Progenitor cell of endocrine pancreas (in vitro differentiated cells): ENCODE measurements around the gene ERCC2. TPM values are rescaled to one million over a fixed set of nuclear protein-coding genes. Genes with fewer than 3 reads are reported as not detected.

Experiments used
- DNase-seq: peaks from one replicate; pipeline ENCODE4 v3.0.0; 2021; ENCODE audit warnings: low spot score; ENCODE audit not compliant: unreplicated experiment
- H3K27ac Mint-ChIP-seq: 2 replicates; pipeline ENCODE4 v1.8.0; 2021; ENCODE audit warnings: mild to moderate bottlenecking, moderate library complexity, mixed read lengths
- H3K27me3 Mint-ChIP-seq: 2 replicates; pipeline ENCODE4 v1.8.0; 2021; ENCODE audit warnings: mixed read lengths
- H3K36me3 Mint-ChIP-seq: 2 replicates; pipeline ENCODE4 v1.8.0; 2022; ENCODE audit warnings: mixed read lengths; ENCODE audit not compliant: insufficient read depth
- H3K4me1 Mint-ChIP-seq: 2 replicates; pipeline ENCODE4 v1.8.0; 2021; ENCODE audit warnings: low read depth, mixed read lengths
- H3K4me3 Mint-ChIP-seq: 2 replicates; pipeline ENCODE4 v1.8.0; 2021; ENCODE audit warnings: low read depth, mild to moderate bottlenecking, moderate library complexity, mixed read lengths
- H3K9me3 Mint-ChIP-seq: 2 replicates; pipeline ENCODE4 v1.8.0; 2021; ENCODE audit warnings: low read depth, mixed read lengths
- CTCF ChIP-seq: fragments of 200-600 bp; sonication (generic); IDR thresholded peaks from one replicate; pipeline ENCODE4 v1.5.0; 2021; ENCODE audit warnings: antibody characterized with exemption, mild to moderate bottlenecking; ENCODE audit not compliant: unreplicated experiment
- total RNA-seq: library from RNA; stranded (reverse); gene quantifications from 2 replicates; pipeline ENCODE4 v1.2.1, GENCODE V29; 2021

Gene ERCC2
- total RNA-seq, 1 donor from 2014 or later, result 63.8 TPM

GRCh38 chr19:45345506-45345860 is 24.9 kb downstream of the ERCC2 start:
- peaks cover 21% of the 10 kb centered on the region for H3K27me3 Mint-ChIP-seq
- no peak overlapping the region for H3K27ac Mint-ChIP-seq
- no peak overlapping the region for H3K4me3 Mint-ChIP-seq
- peaks cover 2% of the 10 kb centered on the region for H3K4me1 Mint-ChIP-seq
- no peaks in the 10 kb centered on the region for H3K36me3 Mint-ChIP-seq
- H3K9me3 Mint-ChIP-seq, result no peaks in the 10 kb centered on the region
- DNase-seq, result no peak
- TF ChIP-seq CTCF, result no peak

- Mint-ChIP-seq H3K27ac (no peak overlapping the region), H3K36me3 (no peaks in the 10 kb centered on the region), H3K4me3 (no peak overlapping the region), H3K27me3 (peaks cover 26% of the 10 kb centered on the region), H3K9me3 (no peaks in the 10 kb centered on the region), H3K4me1 (peaks cover 3% of the 10 kb centered on the region)
- TF ChIP-seq CTCF, result no peak
- DNase-seq, result no peak
Observed at GRCh38 chr19:45344621-45345505, 25.5 kb downstream of the ERCC2 start.

GRCh38 chr19:45342911-45343310 is 27.5 kb downstream of the ERCC2 start:
- H3K27me3 Mint-ChIP-seq, result peaks cover 34% of the 10 kb centered on the region
- peaks cover 3% of the 10 kb centered on the region for H3K4me1 Mint-ChIP-seq
- no peak for TF ChIP-seq CTCF
- no peak overlapping the region for H3K27ac Mint-ChIP-seq
- no peak overlapping the region for H3K4me3 Mint-ChIP-seq
- no peak for DNase-seq
- H3K9me3 Mint-ChIP-seq, result no peaks in the 10 kb centered on the region
- no peaks in the 10 kb centered on the region for H3K36me3 Mint-ChIP-seq

GRCh38 chr19:45340899-45341453 is 29.4 kb downstream of the ERCC2 start:
- H3K27ac Mint-ChIP-seq, result no peak overlapping the region
- no peaks in the 10 kb centered on the region for H3K36me3 Mint-ChIP-seq
- no peaks in the 10 kb centered on the region for H3K9me3 Mint-ChIP-seq
- no peak overlapping the region for H3K4me3 Mint-ChIP-seq
- peaks cover 3% of the 10 kb centered on the region for H3K4me1 Mint-ChIP-seq
- DNase-seq, result no peak
- no peak for TF ChIP-seq CTCF
- peaks cover 34% of the 10 kb centered on the region for H3K27me3 Mint-ChIP-seq

- TF ChIP-seq CTCF, result no peak
- Mint-ChIP-seq H3K27ac (no peak within 1 kb of the TSS), H3K4me1 (peaks cover 3% of the 10 kb centered on the region), H3K36me3 (no peaks in the 10 kb centered on the region), H3K4me3 (peak within 1 kb of the TSS; percentile 45), H3K9me3 (no peaks in the 10 kb centered on the region), H3K27me3 (peaks cover 31% of the 10 kb centered on the region)
- peak; percentile 57 for DNase-seq
Observed at GRCh38 chr19:45340232-45340898, 30.0 kb downstream of the ERCC2 start, which contains the start of gene KLC3. Gene KLC3, plus strand, starts transcription at chr19:45340750. Its CDS starts 4,792 bp downstream, at chr19:45345542.
